MM.1S (cell line): ENCODE measurements around the gene PDE2A.

Experiments used
- DNase-seq: peaks from one replicate; pipeline ENCODE4 v3.0.0-alpha.2; 2015
- H2AFZ ChIP-seq: fragments of 300-600 bp; sonication (generic); 2 replicates; pipeline ENCODE4 v1.6.0; 2016; ENCODE audit warnings: antibody characterized with exemption, low read length
- H3F3A ChIP-seq: fragments of 300-600 bp; sonication (generic); 2 replicates; pipeline ENCODE4 v1.6.1; 2016; ENCODE audit warnings: mild to moderate bottlenecking, antibody characterized with exemption, low read length, moderate library complexity, mixed read lengths; ENCODE audit not compliant: insufficient read depth
- H3K27ac ChIP-seq: fragments of 300-600 bp; sonication (generic); 2 replicates; pipeline ENCODE4 v1.5.1; 2016; ENCODE audit warnings: mild to moderate bottlenecking, low read length
- H3K27me3 ChIP-seq: fragments of 300-600 bp; sonication (generic); replicated peaks from 2 replicates; pipeline ENCODE4 v1.6.0; 2016; ENCODE audit warnings: low read length; ENCODE audit not compliant: insufficient read depth
- H3K36me3 ChIP-seq: fragments of 300-600 bp; sonication (generic); replicated peaks from 2 replicates; pipeline ENCODE4 v1.6.1; 2016; ENCODE audit warnings: mild to moderate bottlenecking, low read length, mixed read lengths; ENCODE audit not compliant: insufficient read depth
- H3K4me1 ChIP-seq: fragments of 300-600 bp; sonication (generic); 2 replicates; pipeline ENCODE4 v1.6.1; 2016; ENCODE audit warnings: low read length, mixed read lengths
- H3K4me2 ChIP-seq: fragments of 300-600 bp; sonication (generic); 2 replicates; pipeline ENCODE4 v1.6.0; 2016; ENCODE audit warnings: low read depth, low read length
- H3K4me3 ChIP-seq: fragments of 300-600 bp; sonication (generic); 2 replicates; pipeline ENCODE4 v1.5.1; 2016; ENCODE audit warnings: low read length, mixed read lengths
- H3K79me2 ChIP-seq: fragments of 300-600 bp; sonication (generic); 2 replicates; pipeline ENCODE4 v1.6.1; 2016; ENCODE audit warnings: mixed run types, low read length, mixed read lengths
- H3K9ac ChIP-seq: fragments of 300-600 bp; sonication (generic); 2 replicates; pipeline ENCODE4 v1.6.1; 2016; ENCODE audit warnings: low read length, mixed read lengths
- H3K9me2 ChIP-seq: fragments of 300-600 bp; sonication (generic); replicated peaks from 2 replicates; pipeline ENCODE4 v1.6.1; 2016; ENCODE audit warnings: mild to moderate bottlenecking, low read length, mixed read lengths; ENCODE audit not compliant: insufficient read depth
- H3K9me3 ChIP-seq: fragments of 300-600 bp; sonication (generic); replicated peaks from 2 replicates; pipeline ENCODE4 v1.6.1; 2016; ENCODE audit warnings: mild to moderate bottlenecking, low read length, mixed read lengths; ENCODE audit not compliant: insufficient read depth
- H4K20me1 ChIP-seq: fragments of 300-600 bp; sonication (generic); 2 replicates; pipeline ENCODE4 v1.6.1; 2016; ENCODE audit warnings: mild to moderate bottlenecking, low read length, moderate library complexity, mixed read lengths; ENCODE audit not compliant: insufficient read depth
- CTCF ChIP-seq: fragments of 300-600 bp; sonication (generic); IDR thresholded peaks from 2 replicates; pipeline ENCODE4 v1.5.1; 2016; ENCODE audit warnings: antibody characterized with exemption, low read length, mixed read lengths
- EZH2 ChIP-seq: fragments of 300-600 bp; sonication (generic); optimal IDR thresholded peaks from 2 replicates; pipeline ENCODE3; 2017; ENCODE audit warnings: low read depth, mild to moderate bottlenecking, antibody characterized with exemption, low read length, mixed read lengths
- EZH2phosphoT487 ChIP-seq: fragments of 300-600 bp; sonication (generic); IDR thresholded peaks from 2 replicates; pipeline ENCODE4 v1.6.1; 2018; ENCODE audit warnings: antibody characterized with exemption, low read length

Gene PDE2A

GRCh38 chr11:72668629-72669347 lies 5.4 kb downstream of the PDE2A start:
- Histone ChIP-seq H2AFZ (no peak overlapping the region), H3K9ac (no peak overlapping the region), H3K9me2 (no peaks in the 10 kb centered on the region), H3K27me3 (peaks cover 34% of the 10 kb centered on the region), H3K79me2 (no peaks in the 10 kb centered on the region), H4K20me1 (no peaks in the 10 kb centered on the region), H3K27ac (no peak overlapping the region), H3K4me2 (no peak overlapping the region), H3K9me3 (no peaks in the 10 kb centered on the region), H3K36me3 (no peaks in the 10 kb centered on the region), H3K4me1 (no peaks in the 10 kb centered on the region), H3K4me3 (no peak overlapping the region), H3F3A (no peaks in the 10 kb centered on the region)
- DNase-seq = peak; percentile 20
- no peak for TF ChIP-seq EZH2
- no peak for TF ChIP-seq EZH2phosphoT487
- no peak for TF ChIP-seq CTCF

GRCh38 chr11:72665911-72666472 lies 8.2 kb downstream of the PDE2A start:
- Histone ChIP-seq H3K27me3 (peaks cover 38% of the 10 kb centered on the region), H3K4me2 (no peak overlapping the region), H3K9me3 (no peaks in the 10 kb centered on the region), H3K9ac (no peak overlapping the region), H3F3A (no peaks in the 10 kb centered on the region), H3K27ac (no peak overlapping the region), H3K4me3 (no peak overlapping the region), H3K36me3 (no peaks in the 10 kb centered on the region), H3K9me2 (no peaks in the 10 kb centered on the region), H3K79me2 (no peaks in the 10 kb centered on the region), H3K4me1 (no peaks in the 10 kb centered on the region), H2AFZ (no peak overlapping the region), H4K20me1 (no peaks in the 10 kb centered on the region)
- no peak for DNase-seq
- TF ChIP-seq EZH2 = no peak

- Histone ChIP-seq H3K4me1 (no peaks in the 10 kb centered on the region), H4K20me1 (no peaks in the 10 kb centered on the region), H3K36me3 (no peaks in the 10 kb centered on the region), H3K4me3 (no peak overlapping the region), H3K27me3 (peaks cover 50% of the 10 kb centered on the region), H3K79me2 (no peaks in the 10 kb centered on the region), H3K9me2 (no peaks in the 10 kb centered on the region), H3K4me2 (no peak overlapping the region), H2AFZ (no peak overlapping the region), H3K9ac (no peak overlapping the region), H3F3A (no peaks in the 10 kb centered on the region), H3K9me3 (no peaks in the 10 kb centered on the region), H3K27ac (no peak overlapping the region)
- DNase-seq = no peak
- TF ChIP-seq CTCF (no peak), EZH2 (no peak), EZH2phosphoT487 (no peak)
Observed at GRCh38 chr11:72662036-72662435, 12.2 kb downstream of the PDE2A start.

- H3K4me3 ChIP-seq = no peak overlapping the region
- H3K27me3 ChIP-seq = peaks cover 50% of the 10 kb centered on the region
- H4K20me1 ChIP-seq = no peaks in the 10 kb centered on the region
- H3F3A ChIP-seq = no peaks in the 10 kb centered on the region
- TF ChIP-seq EZH2phosphoT487 (no peak), CTCF (no peak), EZH2 (no peak)
- H3K4me2 ChIP-seq = no peak overlapping the region
- H3K4me1 ChIP-seq = no peaks in the 10 kb centered on the region
- H3K79me2 ChIP-seq = no peaks in the 10 kb centered on the region
- H3K9ac ChIP-seq = no peak overlapping the region
- no peaks in the 10 kb centered on the region for H3K36me3 ChIP-seq
- H3K9me2 ChIP-seq = no peaks in the 10 kb centered on the region
- H3K9me3 ChIP-seq = no peaks in the 10 kb centered on the region
- DNase-seq = no peak
- H2AFZ ChIP-seq = no peak overlapping the region
- no peak overlapping the region for H3K27ac ChIP-seq
Observed at GRCh38 chr11:72661486-72661885, 12.7 kb downstream of the PDE2A start.
